ENCODE measurements around the gene MPP7. TPM values are rescaled to one million over a fixed set of nuclear protein-coding genes. Genes with fewer than 3 reads are reported as not detected.
A peak's percentile ranks its signal among the peaks of the same experiment; 100 is the strongest.

MPP7 gene
- total RNA-seq, 4 donors from 2014 or later: 13.1 to 44.8 (median 27.3) TPM

GRCh38 chr10:28273343-28273742 is 29.5 kb downstream of the MPP7 start:
- intact Hi-C loops (cut with DNase I; ENCODE audit: low total_unique reads): no loop called here
- 81 to 85% methylated on average over 5 of the region's 5 CpGs for WGBS, 2 donors (ENCODE audit: low coverage in 1 of 2)
- Histone ChIP-seq H3K9me3 (no peaks in the 10 kb centered on the region), H3K27ac (no peak overlapping the region), H3K4me1 (peaks cover 0 to 8% (median 0%) of the 10 kb centered on the region in 4 donors), H3K36me3 (no peaks in the 10 kb centered on the region), H3K27me3 (no peaks in the 10 kb centered on the region), H3K4me3 (no peak overlapping the region)
- no peak for DNase-seq
- TF ChIP-seq CTCF (IDR thresholded peaks at IDR 0.05): no peak
- no peak for TF ChIP-seq EP300 (IDR thresholded peaks at IDR 0.05; ENCODE audit: low read depth)
- TF ChIP-seq POLR2AphosphoS5 (IDR thresholded peaks at IDR 0.05): no peak
- TF ChIP-seq POLR2A (IDR thresholded peaks at IDR 0.05): no peak
- in situ Hi-C loops (cut with MboI; ENCODE audit: low pct_ligation_motif_present in 1 of 4, low pct_unique_long_range_greater_than_20kb in 1 of 4, low sequenced_read_pairs in 3 of 4): no loop called here

GRCh38 chr10:28269842-28270456 is 32.9 kb downstream of the MPP7 start:
- WGBS, 2 donors (ENCODE audit: low coverage in 1 of 2): 92 to 97% methylated on average over 7 to 9 of the region's 9 CpGs
- TF ChIP-seq CTCF (IDR thresholded peaks at IDR 0.05) (no peak), POLR2AphosphoS5 (IDR thresholded peaks at IDR 0.05) (no peak), POLR2A (IDR thresholded peaks at IDR 0.05) (no peak), EP300 (IDR thresholded peaks at IDR 0.05; ENCODE audit: low read depth) (no peak)
- no peak overlapping the region for H3K27ac ChIP-seq
- no peaks in the 10 kb centered on the region for H3K36me3 ChIP-seq
- in situ Hi-C loops (cut with MboI; ENCODE audit: low pct_ligation_motif_present in 1 of 4, low pct_unique_long_range_greater_than_20kb in 1 of 4, low sequenced_read_pairs in 3 of 4): no loop called here
- DNase-seq: no peak
- intact Hi-C loops (cut with DNase I; ENCODE audit: low total_unique reads): no loop called here
- peaks cover 0 to 8% (median 0%) of the 10 kb centered on the region in 4 donors for H3K4me1 ChIP-seq
- H3K27me3 ChIP-seq: no peaks in the 10 kb centered on the region
- no peak overlapping the region for H3K4me3 ChIP-seq
- H3K9me3 ChIP-seq: no peaks in the 10 kb centered on the region

GRCh38 chr10:28266449-28267224 is 36.2 kb downstream of the MPP7 start:
- Histone ChIP-seq H3K9me3 (no peaks in the 10 kb centered on the region), H3K36me3 (no peaks in the 10 kb centered on the region), H3K27ac (no peak overlapping the region), H3K4me3 (no peak overlapping the region), H3K4me1 (peaks cover 0 to 16% (median 9%) of the 10 kb centered on the region in 4 donors), H3K27me3 (no peaks in the 10 kb centered on the region)
- no peak for DNase-seq
- TF ChIP-seq POLR2A (IDR thresholded peaks at IDR 0.05) (no peak), EP300 (IDR thresholded peaks at IDR 0.05; ENCODE audit: low read depth) (no peak), CTCF (IDR thresholded peaks at IDR 0.05) (no peak), POLR2AphosphoS5 (IDR thresholded peaks at IDR 0.05) (no peak)
- in situ Hi-C loops (cut with MboI; ENCODE audit: low pct_ligation_motif_present in 1 of 4, low pct_unique_long_range_greater_than_20kb in 1 of 4, low sequenced_read_pairs in 3 of 4) (no loop called here), intact Hi-C loops (cut with DNase I; ENCODE audit: low total_unique reads) (no loop called here)
- 95% methylated on average over 3 of the region's 3 CpGs; no CpG with 5 or more reads in 1 of the 2 donors for WGBS, 2 donors (ENCODE audit: low coverage in 1 of 2)

GRCh38 chr10:28263136-28263857 is 39.6 kb downstream of the MPP7 start:
- peak; percentile 21 for DNase-seq
- Histone ChIP-seq H3K27ac (peak overlapping the region; percentile 4 to 62 (median 20)), H3K36me3 (no peaks in the 10 kb centered on the region), H3K9me3 (no peaks in the 10 kb centered on the region), H3K4me3 (no peak overlapping the region), H3K4me1 (peaks cover 0 to 16% (median 9%) of the 10 kb centered on the region in 4 donors), H3K27me3 (no peaks in the 10 kb centered on the region)
- WGBS, 2 donors (ENCODE audit: low coverage in 1 of 2): 48 to 49% methylated on average over 10 of the region's 10 CpGs
- in situ Hi-C loops (cut with MboI; ENCODE audit: low pct_ligation_motif_present in 1 of 4, low pct_unique_long_range_greater_than_20kb in 1 of 4, low sequenced_read_pairs in 3 of 4) (no loop called here), intact Hi-C loops (cut with DNase I; ENCODE audit: low total_unique reads) (no loop called here)
- TF ChIP-seq CTCF (IDR thresholded peaks at IDR 0.05) (no peak), POLR2A (IDR thresholded peaks at IDR 0.05) (no peak), POLR2AphosphoS5 (IDR thresholded peaks at IDR 0.05) (no peak), EP300 (IDR thresholded peaks at IDR 0.05; ENCODE audit: low read depth) (no peak)

Measured in transverse colon (tissue), 4 donors.